ENCODE measurements around the gene MTMR8. TPM values are rescaled to one million over a fixed set of nuclear protein-coding genes. Genes with fewer than 3 reads are reported as not detected.

MTMR8 gene
- total and polyA plus RNA-seq, 4 donors: 3.0 to 6.0 (median 4.0) TPM

DNA sequence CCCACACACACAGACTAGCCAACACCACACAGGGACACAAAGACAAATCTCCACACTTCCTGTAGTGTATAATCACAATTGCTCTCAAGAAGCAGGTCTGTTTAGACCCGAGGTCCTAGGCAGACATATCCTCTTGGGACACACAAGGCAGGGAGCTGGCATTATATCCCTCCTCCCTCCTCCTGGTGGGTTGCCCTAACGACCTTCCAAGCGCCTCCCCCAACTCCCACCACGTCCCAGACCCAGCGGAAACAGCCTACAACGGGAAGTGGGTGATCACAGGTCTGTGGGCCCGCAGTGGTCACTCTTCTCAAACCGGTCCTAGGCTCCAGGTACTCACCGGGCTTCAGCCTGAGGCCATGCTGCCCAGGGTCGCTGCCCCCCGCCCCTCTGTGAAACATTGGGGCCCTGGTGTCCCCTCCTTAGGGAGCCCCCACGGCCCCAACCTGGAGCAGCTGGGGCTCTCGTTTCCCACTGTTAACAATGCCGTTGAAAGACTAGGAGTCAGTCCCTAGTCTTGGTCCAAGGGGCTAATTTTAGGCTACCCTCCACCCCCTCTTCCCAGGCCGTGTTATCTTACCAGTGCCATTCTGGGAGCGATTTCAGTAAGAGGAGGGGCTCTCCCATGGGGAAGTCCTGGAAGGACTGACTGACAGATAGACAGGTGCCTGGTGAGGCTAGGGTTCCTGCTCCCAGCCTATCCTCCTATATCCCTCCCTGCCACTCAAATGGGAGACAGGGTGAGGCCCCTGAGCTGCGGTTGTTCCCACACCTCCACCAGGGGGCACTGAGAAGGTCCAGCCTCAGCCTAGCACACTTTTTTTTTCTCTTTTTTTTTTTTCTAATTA, 164.9 kb downstream of the MTMR8 start, which contains the start of gene ASB12:
ASB12 (minus strand) TSS at position 485 of the 848 bp plus-strand sequence. CDS start 4,957 bp downstream, outside the sequence.
- Histone ChIP-seq H3K4me1 (ENCODE audit: control insufficient read depth in 1 of 2, insufficient read depth in 2 of 2, low read length in 2 of 2) (no peaks in the 10 kb centered on the region), H3K9me3 (ENCODE audit: control insufficient read depth, low read length) (no peaks in the 10 kb centered on the region), H3K4me3 (ENCODE audit: low read length in 2 of 2) (no peak within 1 kb of the TSS), H3K36me3 (ENCODE audit: control insufficient read depth in 1 of 2, insufficient read depth in 2 of 2, low read length in 1 of 2) (no peaks in the 10 kb centered on the region), H3K27ac (ENCODE audit: low read depth in 1 of 2, low read length in 2 of 2) (no peak within 1 kb of the TSS), H3K27me3 (ENCODE audit: control insufficient read depth in 1 of 2, insufficient read depth in 2 of 2, low read length in 1 of 2) (no peaks in the 10 kb centered on the region)
- intact Hi-C loops (cut with DNase I): no loop called here
- no peak for DNase-seq
- ATAC-seq (ENCODE audit: low FRiP score): no peak
- WGBS, 2 donors: 58 to 71% methylated on average over 17 of the region's 17 CpGs

DNA sequence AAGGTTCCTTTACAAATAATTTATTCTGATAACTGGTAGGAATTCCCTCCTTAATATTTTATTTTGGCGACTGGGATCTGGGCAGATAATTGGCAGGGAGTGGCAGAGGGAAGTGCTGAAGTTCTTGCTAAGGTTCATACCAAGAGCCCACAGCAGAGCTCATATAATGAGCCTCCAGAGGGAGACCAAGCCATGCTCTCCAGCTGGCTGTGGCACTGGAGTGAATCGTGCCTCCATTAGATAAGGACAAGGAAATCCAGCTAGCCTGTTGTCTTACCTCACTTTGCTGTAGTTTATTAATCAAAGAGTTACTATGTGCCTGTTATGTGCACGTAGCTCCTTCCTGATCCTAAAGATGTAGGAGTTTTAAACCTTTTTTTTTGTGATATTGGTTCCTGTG, 166.1 kb downstream of the MTMR8 start:
- intact Hi-C loops (cut with DNase I): no loop called here
- WGBS, 2 donors: 28 to 42% methylated on average over 3 of the region's 3 CpGs
- ATAC-seq (ENCODE audit: low FRiP score) (no peak), DNase-seq (no peak)
- no peaks in the 10 kb centered on the region for H3K27me3 ChIP-seq (ENCODE audit: control insufficient read depth in 1 of 2, insufficient read depth in 2 of 2, low read length in 1 of 2)
- no peaks in the 10 kb centered on the region for H3K9me3 ChIP-seq (ENCODE audit: control insufficient read depth, low read length)
- H3K4me3 ChIP-seq (ENCODE audit: low read length in 2 of 2): no peak overlapping the region
- H3K36me3 ChIP-seq (ENCODE audit: control insufficient read depth in 1 of 2, insufficient read depth in 2 of 2, low read length in 1 of 2): no peaks in the 10 kb centered on the region
- H3K4me1 ChIP-seq (ENCODE audit: control insufficient read depth in 1 of 2, insufficient read depth in 2 of 2, low read length in 2 of 2): no peaks in the 10 kb centered on the region
- H3K27ac ChIP-seq (ENCODE audit: low read depth in 1 of 2, low read length in 2 of 2): no peak overlapping the region

Other genes starting within 250 kb of the MTMR8 start
- 1 to 10 TPM; 7.3 to 10.0 TPM for gene AMER1, start 189.7 kb downstream of the MTMR8 start, total RNA-seq
- gene AMER1, start 189.7 kb downstream of the MTMR8 start, polyA plus RNA-seq: 1 to 10 TPM; 1.0 TPM
- gene ASB12, start 164.8 kb downstream of the MTMR8 start, total RNA-seq: under 1 TPM; 0.39 to 0.45 TPM
- under 1 TPM in 1 of 2 donors, not detected in 1; 0.43 TPM for gene ASB12, start 164.8 kb downstream of the MTMR8 start, polyA plus RNA-seq